Trophoblast cell (in vitro differentiated cells and primary cell): ENCODE measurements around the gene ORC2.

Experiments used
- DNase-seq, 2 donors: peaks; one replicate each; pipeline ENCODE4 v3.0.0-alpha.2; 2016
- H2AFZ ChIP-seq: 2 replicates; pipeline ENCODE4 v1.6.1; 2013; ENCODE audit warnings: low read length, moderate library complexity, mild to moderate bottlenecking; ENCODE audit not compliant: insufficient read depth, poor library complexity
- H2AK5ac ChIP-seq: 2 replicates; pipeline ENCODE4 v1.6.1; 2013; ENCODE audit warnings: mild to moderate bottlenecking, low read length
- H2BK120ac ChIP-seq: 2 replicates; pipeline ENCODE4 v1.6.1; 2013; ENCODE audit warnings: low read length, mild to moderate bottlenecking, moderate library complexity; ENCODE audit not compliant: insufficient read depth, poor library complexity
- H2BK12ac ChIP-seq: 2 replicates; pipeline ENCODE4 v1.6.1; 2013; ENCODE audit warnings: mild to moderate bottlenecking, low read length, moderate library complexity
- H2BK5ac ChIP-seq: 2 replicates; pipeline ENCODE4 v1.6.1; 2013; ENCODE audit warnings: low read length, low read depth, moderate library complexity, mild to moderate bottlenecking; ENCODE audit not compliant: poor library complexity
- H3K14ac ChIP-seq: 2 replicates; pipeline ENCODE4 v1.6.1; 2013; ENCODE audit warnings: mild to moderate bottlenecking, low read length
- H3K18ac ChIP-seq: 2 replicates; pipeline ENCODE4 v1.6.1; 2013; ENCODE audit warnings: mild to moderate bottlenecking, low read length
- H3K23ac ChIP-seq: 2 replicates; pipeline ENCODE4 v1.6.1; 2013; ENCODE audit warnings: low read length
- H3K27ac ChIP-seq: 2 replicates; pipeline ENCODE4 v1.5.1; 2013; ENCODE audit warnings: low read depth, mild to moderate bottlenecking, inconsistent platforms, low read length, moderate library complexity
- H3K27me3 ChIP-seq: 2 replicates; pipeline ENCODE4 v1.6.1; 2013; ENCODE audit warnings: inconsistent platforms, mild to moderate bottlenecking, low read length, moderate library complexity; ENCODE audit not compliant: insufficient read depth
- H3K36me3 ChIP-seq, 2 experiments: 1 replicate in 1 of 2; 2 replicates in 1 of 2; pipeline ENCODE4 v1.6.1; 2013; ENCODE audit warnings: low read length in 2 of 2, mild to moderate bottlenecking in 2 of 2, moderate library complexity in 1 of 2; ENCODE audit not compliant: insufficient read depth in 2 of 2, control insufficient read depth in 1 of 2
- H3K4ac ChIP-seq: 2 replicates; pipeline ENCODE4 v1.6.1; 2013; ENCODE audit warnings: low read depth, mild to moderate bottlenecking, low read length, moderate library complexity
- H3K4me1 ChIP-seq, 2 experiments: 1 replicate in 1 of 2; 2 replicates in 1 of 2; pipeline ENCODE4 v1.6.1; 2013; ENCODE audit warnings: low read length in 2 of 2, mild to moderate bottlenecking in 2 of 2, moderate library complexity in 1 of 2; ENCODE audit not compliant: insufficient read depth in 2 of 2, control insufficient read depth in 1 of 2
- H3K4me2 ChIP-seq: 2 replicates; pipeline ENCODE4 v1.6.1; 2013; ENCODE audit warnings: inconsistent platforms, mild to moderate bottlenecking, low read length, moderate library complexity
- H3K4me3 ChIP-seq: 2 replicates; pipeline ENCODE4 v1.5.1; 2013; ENCODE audit warnings: mild to moderate bottlenecking, low read depth, low read length, inconsistent platforms
- H3K79me1 ChIP-seq: one replicate; pipeline ENCODE4 v1.6.1; 2013; ENCODE audit warnings: low read length
- H3K79me2 ChIP-seq: 2 replicates; pipeline ENCODE4 v1.6.1; 2013; ENCODE audit warnings: low read length, mild to moderate bottlenecking; ENCODE audit not compliant: control insufficient read depth, insufficient read depth, poor library complexity
- H3K9ac ChIP-seq: 2 replicates; pipeline ENCODE4 v1.6.1; 2013; ENCODE audit warnings: mild to moderate bottlenecking, low read length
- H3K9me3 ChIP-seq: 2 replicates; pipeline ENCODE4 v1.6.1; 2013; ENCODE audit warnings: low read depth, mild to moderate bottlenecking, control low read depth, inconsistent platforms, low read length; ENCODE audit not compliant: insufficient read depth
- H4K12ac ChIP-seq: 2 replicates; pipeline ENCODE4 v1.6.1; 2013; ENCODE audit warnings: low read depth, mild to moderate bottlenecking, low read length, moderate library complexity
- H4K8ac ChIP-seq: 2 replicates; pipeline ENCODE4 v1.6.1; 2013; ENCODE audit warnings: low read depth, mild to moderate bottlenecking, low read length, moderate library complexity
- H4K91ac ChIP-seq: one replicate; pipeline ENCODE4 v1.6.1; 2013; ENCODE audit warnings: low read depth, mild to moderate bottlenecking, low read length, moderate library complexity
- WGBS: extraction: QIAGEN DNeasy Blood & Tissue Kit; methylation state at CpG from one replicate; pipeline ENCODE4 v1.1.7; 2013; ENCODE audit warnings: missing lambda C conversion rate; ENCODE audit not compliant: insufficient read length, insufficient coverage; ENCODE audit errors: extremely low coverage; 5-methylcytosine and 5-hydroxymethylcytosine counted together

The ORC2 gene

DNA sequence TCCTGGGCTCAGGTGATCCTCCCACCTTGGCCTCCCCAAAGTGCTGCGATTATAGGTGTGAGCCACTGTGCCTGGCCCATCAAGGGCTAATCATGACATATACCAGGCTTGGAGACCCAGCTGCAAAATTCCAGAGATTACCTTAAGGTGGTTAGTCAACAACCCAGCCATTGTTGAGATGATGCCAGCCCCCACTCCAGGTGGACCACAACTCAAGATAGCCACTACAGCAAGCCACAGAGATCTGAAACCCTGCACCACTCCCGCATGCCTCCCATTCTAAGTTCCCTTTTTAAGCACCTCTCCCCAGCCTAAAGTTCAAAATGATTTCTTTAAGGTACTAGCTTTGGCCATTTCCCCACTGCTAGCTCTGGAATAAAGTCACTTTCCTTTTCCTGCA is 94.4 kb downstream of the ORC2 start:
- Histone ChIP-seq H3K27me3 (no peaks in the 10 kb centered on the region), H4K12ac (no peak overlapping the region), H3K9me3 (no peaks in the 10 kb centered on the region), H2BK12ac (no peak overlapping the region), H2AK5ac (no peak overlapping the region), H3K4me3 (no peak overlapping the region), H3K9ac (no peak overlapping the region), H2BK120ac (no peak overlapping the region), H2BK5ac (no peak overlapping the region), H3K79me1 (peaks cover 7% of the 10 kb centered on the region), H4K8ac (no peak overlapping the region), H3K4me2 (no peak overlapping the region), H3K18ac (no peak overlapping the region), H3K27ac (no peak overlapping the region), H3K36me3 (peaks cover 0 to 5% of the 10 kb centered on the region in 2 experiments), H3K23ac (no peak overlapping the region), H3K4me1 (peaks cover 0 to 2% of the 10 kb centered on the region in 2 experiments), H3K79me2 (peaks cover 4% of the 10 kb centered on the region), H3K14ac (no peak overlapping the region), H4K91ac (no peak overlapping the region), H2AFZ (no peak overlapping the region), H3K4ac (no peak overlapping the region)
- DNase-seq: no peak
- no CpG with 5 or more reads among the region's 2 CpGs for WGBS

DNA sequence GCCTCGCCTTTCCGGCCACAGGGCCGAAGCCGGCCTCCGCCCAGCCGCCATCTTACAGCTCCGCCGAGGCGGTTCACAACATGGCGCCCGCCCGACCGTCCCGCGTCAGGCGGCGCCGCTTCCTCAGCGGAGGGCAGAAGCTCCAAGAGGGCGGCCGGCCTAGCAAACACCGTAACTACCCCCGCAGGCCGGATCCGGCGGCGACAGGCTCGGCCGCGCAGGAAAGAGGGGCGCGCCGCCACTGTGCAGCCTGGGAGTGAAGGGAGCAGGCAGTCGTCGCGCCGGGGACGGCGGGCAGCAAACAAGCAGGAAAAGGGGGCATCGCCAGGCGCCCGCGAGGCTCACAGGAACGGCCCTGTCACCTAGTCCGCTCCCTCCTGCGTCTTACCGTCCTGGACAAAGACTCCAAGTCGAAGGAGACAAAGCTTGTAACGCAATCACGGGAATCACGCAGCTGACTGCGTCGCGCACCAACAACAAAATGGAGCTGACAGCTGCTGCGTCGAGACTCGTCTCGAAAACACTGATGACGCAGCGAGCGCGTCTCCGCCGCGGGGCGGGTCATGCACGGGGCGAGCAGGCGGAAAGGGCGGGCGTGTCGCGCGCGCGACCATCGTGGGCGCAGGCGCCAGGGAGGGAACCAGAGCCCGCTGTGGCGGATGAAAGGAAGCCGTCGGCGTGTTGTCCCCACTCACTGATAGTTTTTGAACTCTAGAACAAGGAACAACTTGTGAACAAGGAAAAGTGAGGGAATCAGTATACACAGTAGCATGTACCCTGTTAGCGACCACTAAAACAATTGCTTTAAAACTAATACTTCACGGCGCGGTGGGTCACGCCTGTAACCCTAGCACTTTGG is 99.1 kb downstream of the ORC2 start, which contains the start of gene CLK1:
CLK1 (minus strand) TSS at position 483 of the 859 bp plus-strand sequence. CDS start 2,796 bp downstream, outside the sequence.
- peaks cover 2 to 4% of the 10 kb centered on the region in 2 experiments for H3K36me3 ChIP-seq
- no peaks in the 10 kb centered on the region for H3K9me3 ChIP-seq
- no peaks in the 10 kb centered on the region for H3K27me3 ChIP-seq
- H2BK12ac ChIP-seq: peak within 1 kb of the TSS; percentile 15
- peak within 1 kb of the TSS; percentile 96 for H4K91ac ChIP-seq
- H4K12ac ChIP-seq: peak within 1 kb of the TSS; percentile 96
- H2AK5ac ChIP-seq: peak within 1 kb of the TSS; percentile 14
- peak; percentile 94 to 98 for DNase-seq
- peak within 1 kb of the TSS; percentile 99 for H3K14ac ChIP-seq
- no peak within 1 kb of the TSS for H3K23ac ChIP-seq
- H3K4ac ChIP-seq: peak within 1 kb of the TSS; percentile 99
- H4K8ac ChIP-seq: peak within 1 kb of the TSS; percentile 96
- peak within 1 kb of the TSS; percentile 97 for H3K27ac ChIP-seq
- H3K79me1 ChIP-seq: peaks cover 15% of the 10 kb centered on the region
- H3K4me2 ChIP-seq: peak within 1 kb of the TSS; percentile 72
- peak within 1 kb of the TSS; percentile 46 for H2AFZ ChIP-seq
- peak within 1 kb of the TSS; percentile 63 for H2BK120ac ChIP-seq
- H3K9ac ChIP-seq: peak within 1 kb of the TSS; percentile 92
- peak within 1 kb of the TSS; percentile 96 for H3K4me3 ChIP-seq
- peak within 1 kb of the TSS; percentile 89 for H2BK5ac ChIP-seq
- H3K79me2 ChIP-seq: peaks cover 18% of the 10 kb centered on the region
- H3K4me1 ChIP-seq: no peaks in the 10 kb centered on the region
- peak within 1 kb of the TSS; percentile 98 for H3K18ac ChIP-seq
- WGBS: no CpG with 5 or more reads among the region's 89 CpGs

DNA sequence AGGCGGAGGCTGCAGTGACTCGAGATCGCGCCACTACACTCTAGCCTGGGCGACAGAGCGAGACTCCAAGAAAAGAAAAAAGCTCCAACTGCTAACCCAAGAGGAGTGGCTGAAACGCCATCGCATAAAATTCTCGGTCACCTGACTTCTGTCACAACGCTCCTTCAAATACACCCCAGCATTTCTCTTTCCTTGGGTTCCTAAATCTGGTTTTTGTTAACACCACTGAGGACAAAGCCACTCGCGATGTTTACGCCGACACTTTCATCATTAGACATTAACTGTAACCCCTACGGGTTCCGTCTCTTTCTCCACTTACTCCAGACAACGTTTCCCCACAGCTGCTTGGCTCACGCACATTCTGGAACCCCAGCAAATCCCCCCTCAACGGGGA is 99.7 kb downstream of the ORC2 start:
- peak overlapping the region; percentile 96 for H4K12ac ChIP-seq
- peaks cover 15% of the 10 kb centered on the region for H3K79me1 ChIP-seq
- H3K14ac ChIP-seq: peak overlapping the region; percentile 99
- H2BK120ac ChIP-seq: peak overlapping the region; percentile 63
- H3K27ac ChIP-seq: peak overlapping the region; percentile 97
- H3K4me2 ChIP-seq: peak overlapping the region; percentile 72
- H4K91ac ChIP-seq: peak overlapping the region; percentile 96
- H3K9ac ChIP-seq: peak overlapping the region; percentile 92
- peak overlapping the region; percentile 98 for H3K18ac ChIP-seq
- peaks cover 18% of the 10 kb centered on the region for H3K79me2 ChIP-seq
- H2BK12ac ChIP-seq: no peak overlapping the region
- no peak overlapping the region for H3K23ac ChIP-seq
- H2AK5ac ChIP-seq: peak overlapping the region; percentile 13
- H3K36me3 ChIP-seq: peaks cover 5 to 8% of the 10 kb centered on the region in 2 experiments
- no peaks in the 10 kb centered on the region for H3K9me3 ChIP-seq
- peak in 1 of 2 donors; percentile 41 for DNase-seq
- H2AFZ ChIP-seq: peak overlapping the region; percentile 46
- no CpG with 5 or more reads among the region's 19 CpGs for WGBS
- peak overlapping the region; percentile 89 for H2BK5ac ChIP-seq
- no peaks in the 10 kb centered on the region for H3K27me3 ChIP-seq
- H4K8ac ChIP-seq: peak overlapping the region; percentile 96
- H3K4me3 ChIP-seq: peak overlapping the region; percentile 96
- no peaks in the 10 kb centered on the region for H3K4me1 ChIP-seq
- H3K4ac ChIP-seq: peak overlapping the region; percentile 99

DNA sequence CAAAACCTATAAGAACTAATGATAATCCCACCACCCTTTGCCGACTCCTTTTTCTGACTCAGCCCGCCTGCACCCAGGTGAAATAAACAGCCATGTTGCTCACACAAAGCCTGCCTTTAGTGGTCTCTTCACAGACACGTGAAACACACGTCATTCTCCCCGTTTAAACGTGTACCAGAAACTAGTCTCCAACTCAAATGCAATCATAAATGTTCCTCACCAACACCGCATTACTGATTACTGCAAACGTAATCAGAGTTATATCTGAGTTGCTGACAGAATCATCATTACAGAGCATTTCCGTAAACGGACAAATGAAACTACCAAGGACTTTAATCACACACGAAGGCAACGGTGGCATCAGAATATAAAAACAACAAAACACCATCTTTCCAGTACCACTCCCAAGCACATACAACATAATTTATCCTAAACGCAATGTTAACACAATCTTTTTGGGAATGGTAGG is 100.9 kb downstream of the ORC2 start:
- no peak overlapping the region for H3K23ac ChIP-seq
- H3K27me3 ChIP-seq: no peaks in the 10 kb centered on the region
- H3K4me2 ChIP-seq: peak overlapping the region; percentile 72
- H3K4me1 ChIP-seq: no peaks in the 10 kb centered on the region
- no peak overlapping the region for H2BK120ac ChIP-seq
- H3K36me3 ChIP-seq: peaks cover 10 to 16% of the 10 kb centered on the region in 2 experiments
- no peak overlapping the region for H4K12ac ChIP-seq
- H3K79me2 ChIP-seq: peaks cover 18% of the 10 kb centered on the region
- H3K14ac ChIP-seq: no peak overlapping the region
- no peak overlapping the region for H3K27ac ChIP-seq
- H2BK12ac ChIP-seq: no peak overlapping the region
- no peak overlapping the region for H4K8ac ChIP-seq
- peak overlapping the region; percentile 73 for H3K4me3 ChIP-seq
- no peak overlapping the region for H4K91ac ChIP-seq
- H2AFZ ChIP-seq: no peak overlapping the region
- no peak overlapping the region for H2BK5ac ChIP-seq
- no peaks in the 10 kb centered on the region for H3K9me3 ChIP-seq
- DNase-seq: peak; percentile 47 to 68
- peak overlapping the region; percentile 99 for H3K4ac ChIP-seq
- H2AK5ac ChIP-seq: no peak overlapping the region
- WGBS: no CpG with 5 or more reads among the region's 13 CpGs
- H3K9ac ChIP-seq: peak overlapping the region; percentile 50
- H3K18ac ChIP-seq: no peak overlapping the region
- peaks cover 15% of the 10 kb centered on the region for H3K79me1 ChIP-seq
